ENCODE results near the gene OLFM1. TPM values are rescaled to one million over a fixed set of nuclear protein-coding genes. Genes with fewer than 3 reads are reported as not detected.

Gene OLFM1
- polyA plus RNA-seq, 1 donor (not counting 4 experiments of a cell fraction or from before 2014, with no cell fraction given): 0.25 TPM

GRCh38 chr9:135154050-135154615, 66.7 kb downstream of the OLFM1 start:
- Histone ChIP-seq H3K4me3 (ENCODE audit: control insufficient read depth in 2 of 3, extremely low read depth in 1 of 3, insufficient read depth in 2 of 3, low read depth in 1 of 3, low read length in 3 of 3) (no peak overlapping the region), H3K4me1 (ENCODE audit: control insufficient read depth, extremely low read depth, insufficient read depth, low read length) (no peaks in the 10 kb centered on the region), H3K36me3 (ENCODE audit: control insufficient read depth in 2 of 2, extremely low read depth in 1 of 2, insufficient read depth in 2 of 2, low read length in 2 of 2) (no peaks in the 10 kb centered on the region), H3K27me3 (ENCODE audit: control insufficient read depth, extremely low read depth, insufficient read depth, low read length) (no peaks in the 10 kb centered on the region), H3K9ac (ENCODE audit: control insufficient read depth, extremely low read depth, insufficient read depth, low read length) (no peak overlapping the region), H2AFZ (ENCODE audit: control insufficient read depth, low read length) (no peak overlapping the region), H4K20me1 (ENCODE audit: control insufficient read depth, extremely low read depth, insufficient read depth, low read length) (no peaks in the 10 kb centered on the region), H3K4me2 (ENCODE audit: control insufficient read depth, extremely low read depth, insufficient read depth, low read depth, low read length) (no peak overlapping the region), H3K9me3 (ENCODE audit: control insufficient read depth, low read depth, low read length) (no peaks in the 10 kb centered on the region), H3K9me1 (ENCODE audit: control insufficient read depth, extremely low read depth, insufficient read depth, low read length) (no peaks in the 10 kb centered on the region), H3K79me2 (ENCODE audit: control insufficient read depth, insufficient read depth, low read length) (no peaks in the 10 kb centered on the region), H3K27ac (ENCODE audit: control insufficient read depth, insufficient read depth, low read length) (no peak overlapping the region)
- FAIRE-seq (no peak), DNase-seq (ENCODE audit: low read depth, low spot score) (no peak)
- TF ChIP-seq EZH2 (IDR thresholded peaks at IDR 0.05; ENCODE audit: low read length): no peak
- dilution Hi-C loops (cut with MboI; ENCODE audit: extremely low pct_ligation_motif_present, low sequenced_read_pairs): no loop called here

- H3K4me2 ChIP-seq (ENCODE audit: control insufficient read depth, extremely low read depth, insufficient read depth, low read depth, low read length): no peak overlapping the region
- no peak overlapping the region for H2AFZ ChIP-seq (ENCODE audit: control insufficient read depth, low read length)
- no peak overlapping the region for H3K27ac ChIP-seq (ENCODE audit: control insufficient read depth, insufficient read depth, low read length)
- TF ChIP-seq EZH2 (IDR thresholded peaks at IDR 0.05; ENCODE audit: low read length) (no peak), CTCF (optimal IDR thresholded peaks at IDR 0.05 in 1 of 3, IDR thresholded peaks at IDR 0.05 in 1 of 3, conservative IDR thresholded peaks at IDR 0.05 in 1 of 3; ENCODE audit: extremely low read depth in 1 of 3, insufficient read depth in 2 of 3, low read length in 3 of 3) (no peak)
- no peaks in the 10 kb centered on the region for H3K27me3 ChIP-seq (ENCODE audit: control insufficient read depth, extremely low read depth, insufficient read depth, low read length)
- dilution Hi-C loops (cut with MboI; ENCODE audit: extremely low pct_ligation_motif_present, low sequenced_read_pairs): no loop called here
- DNase-seq (ENCODE audit: low read depth, low spot score) (no peak), FAIRE-seq (no peak)
- H3K79me2 ChIP-seq (ENCODE audit: control insufficient read depth, insufficient read depth, low read length): no peaks in the 10 kb centered on the region
- no peak overlapping the region for H3K9ac ChIP-seq (ENCODE audit: control insufficient read depth, extremely low read depth, insufficient read depth, low read length)
- H3K9me3 ChIP-seq (ENCODE audit: control insufficient read depth, low read depth, low read length): no peaks in the 10 kb centered on the region
- H3K4me1 ChIP-seq (ENCODE audit: control insufficient read depth, extremely low read depth, insufficient read depth, low read length): no peaks in the 10 kb centered on the region
- no peak overlapping the region for H3K4me3 ChIP-seq (ENCODE audit: control insufficient read depth in 2 of 3, extremely low read depth in 1 of 3, insufficient read depth in 2 of 3, low read depth in 1 of 3, low read length in 3 of 3)
- H3K9me1 ChIP-seq (ENCODE audit: control insufficient read depth, extremely low read depth, insufficient read depth, low read length): no peaks in the 10 kb centered on the region
- H3K36me3 ChIP-seq (ENCODE audit: control insufficient read depth in 2 of 2, extremely low read depth in 1 of 2, insufficient read depth in 2 of 2, low read length in 2 of 2): no peaks in the 10 kb centered on the region
- no peaks in the 10 kb centered on the region for H4K20me1 ChIP-seq (ENCODE audit: control insufficient read depth, extremely low read depth, insufficient read depth, low read length)
Observed at GRCh38 chr9:135155396-135155795, 67.9 kb downstream of the OLFM1 start.

All from keratinocyte (primary cell).